ENCODE data around the gene ZNF135.

GRCh38 chr19:58085348-58085875 is 26.3 kb downstream of the ZNF135 start:
- no peak for TF ChIP-seq CTCF (conservative IDR thresholded peaks at IDR 0.05 in 1 of 2, IDR thresholded peaks at IDR 0.05 in 1 of 2; ENCODE audit: extremely low read depth in 1 of 2, insufficient read depth in 1 of 2, low read depth in 1 of 2, low read length in 2 of 2)
- no peak for TF ChIP-seq EZH2 (IDR thresholded peaks at IDR 0.05; ENCODE audit: borderline replicate concordance, low read length)

Data from mammary epithelial cell (primary cell).